ENCODE measurements around the gene CDC40. TPM values are rescaled to one million over a fixed set of nuclear protein-coding genes. Genes with fewer than 3 reads are reported as not detected.
A peak's percentile ranks its signal among the peaks of the same experiment; 100 is the strongest.

The CDC40 gene
- total RNA-seq, 1 donor from 2014 or later: 11.3 TPM

GRCh38 chr6:110185879-110186278 is 5.7 kb downstream of the CDC40 start:
- TF ChIP-seq CTCF (conservative IDR thresholded peaks at IDR 0.05; ENCODE audit: low read depth, low read length): no peak
- no peak for DNase-seq (ENCODE audit: low read depth)
- H3K4me3 ChIP-seq (ENCODE audit: low read depth, low read length): no peak overlapping the region

GRCh38 chr6:110188791-110189190 is 8.6 kb downstream of the CDC40 start:
- TF ChIP-seq CTCF (conservative IDR thresholded peaks at IDR 0.05; ENCODE audit: low read depth, low read length): no peak
- peak; percentile 19 for DNase-seq (ENCODE audit: low read depth)
- H3K4me3 ChIP-seq (ENCODE audit: low read depth, low read length): no peak overlapping the region

- DNase-seq (ENCODE audit: low read depth): no peak
These were observed 10.5 kb downstream of the CDC40 start for GRCh38 chr6:110190726-110191125.

GRCh38 chr6:110191477-110191876 is 11.2 kb downstream of the CDC40 start:
- TF ChIP-seq CTCF (conservative IDR thresholded peaks at IDR 0.05; ENCODE audit: low read depth, low read length): no peak
- H3K4me3 ChIP-seq (ENCODE audit: low read depth, low read length): no peak overlapping the region
- no peak for DNase-seq (ENCODE audit: low read depth)

More at GRCh38 chr6:110190726-110191125, 10.5 kb downstream of the CDC40 start:
- no peak overlapping the region for H3K4me3 ChIP-seq (ENCODE audit: low read depth, low read length)
- TF ChIP-seq CTCF (conservative IDR thresholded peaks at IDR 0.05; ENCODE audit: low read depth, low read length): no peak

GRCh38 chr6:110195639-110196038 is 15.4 kb downstream of the CDC40 start:
- DNase-seq (ENCODE audit: low read depth): no peak
- no peak for TF ChIP-seq CTCF (conservative IDR thresholded peaks at IDR 0.05; ENCODE audit: low read depth, low read length)
- H3K4me3 ChIP-seq (ENCODE audit: low read depth, low read length): no peak overlapping the region

GRCh38 chr6:110196874-110197273 is 16.6 kb downstream of the CDC40 start:
- no peak for DNase-seq (ENCODE audit: low read depth)
- no peak overlapping the region for H3K4me3 ChIP-seq (ENCODE audit: low read depth, low read length)
- TF ChIP-seq CTCF (conservative IDR thresholded peaks at IDR 0.05; ENCODE audit: low read depth, low read length): no peak

- TF ChIP-seq CTCF (conservative IDR thresholded peaks at IDR 0.05; ENCODE audit: low read depth, low read length): no peak
- H3K4me3 ChIP-seq (ENCODE audit: low read depth, low read length): no peak overlapping the region
- no peak for DNase-seq (ENCODE audit: low read depth)
These were observed 18.3 kb downstream of the CDC40 start for GRCh38 chr6:110198561-110198960.
